ENCODE data around the gene MRTFB. TPM values are rescaled to one million over a fixed set of nuclear protein-coding genes. Genes with fewer than 3 reads are reported as not detected.
"Not testable (repeated sequence)": the region's sequence is repeated elsewhere in the genome, so short reads cannot be mapped to it uniquely, and the experiment has no call there.

Gene MRTFB
- total and polyA plus RNA-seq, 12 donors: 4.1 to 41.8 (median 32.5) TPM

DNA sequence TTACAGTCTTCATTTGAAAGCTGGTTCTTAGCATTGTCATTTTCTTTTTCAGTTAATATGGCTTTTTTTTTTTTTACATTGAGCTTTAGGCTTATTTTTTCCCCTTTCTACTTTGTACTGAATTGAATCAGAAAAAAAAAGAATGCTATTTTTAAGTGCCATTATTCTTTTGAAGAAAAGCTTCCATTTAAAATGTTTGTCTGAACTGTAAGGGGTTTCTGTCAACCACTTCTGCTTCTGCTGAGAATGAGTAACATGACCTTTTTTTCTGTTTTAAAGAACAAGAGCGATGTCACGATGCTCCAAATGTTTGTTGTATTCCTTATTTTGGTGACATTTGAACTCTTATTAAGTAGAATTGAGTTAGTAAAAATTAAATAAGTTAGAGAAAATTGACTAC, 50.0 kb downstream of the MRTFB start:
- Histone ChIP-seq H3K36me3 (no peaks in the 10 kb centered on the region), H3K9me3 (peaks cover 0 to 10% (median 0%) of the 10 kb centered on the region in 11 donors), H3K27ac (no peak overlapping the region), H3K4me1 (peaks cover 0 to 38% (median 7%) of the 10 kb centered on the region in 9 donors), H3K27me3 (no peaks in the 10 kb centered on the region), H3K4me3 (no peak overlapping the region)
- intact Hi-C loops (cut with DNase I): no loop called here
- TF ChIP-seq, protein P1, sequence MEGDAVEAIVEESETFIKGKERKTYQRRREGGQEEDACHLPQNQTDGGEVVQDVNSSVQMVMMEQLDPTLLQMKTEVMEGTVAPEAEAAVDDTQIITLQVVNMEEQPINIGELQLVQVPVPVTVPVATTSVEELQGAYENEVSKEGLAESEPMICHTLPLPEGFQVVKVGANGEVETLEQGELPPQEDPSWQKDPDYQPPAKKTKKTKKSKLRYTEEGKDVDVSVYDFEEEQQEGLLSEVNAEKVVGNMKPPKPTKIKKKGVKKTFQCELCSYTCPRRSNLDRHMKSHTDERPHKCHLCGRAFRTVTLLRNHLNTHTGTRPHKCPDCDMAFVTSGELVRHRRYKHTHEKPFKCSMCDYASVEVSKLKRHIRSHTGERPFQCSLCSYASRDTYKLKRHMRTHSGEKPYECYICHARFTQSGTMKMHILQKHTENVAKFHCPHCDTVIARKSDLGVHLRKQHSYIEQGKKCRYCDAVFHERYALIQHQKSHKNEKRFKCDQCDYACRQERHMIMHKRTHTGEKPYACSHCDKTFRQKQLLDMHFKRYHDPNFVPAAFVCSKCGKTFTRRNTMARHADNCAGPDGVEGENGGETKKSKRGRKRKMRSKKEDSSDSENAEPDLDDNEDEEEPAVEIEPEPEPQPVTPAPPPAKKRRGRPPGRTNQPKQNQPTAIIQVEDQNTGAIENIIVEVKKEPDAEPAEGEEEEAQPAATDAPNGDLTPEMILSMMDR (IDR thresholded peaks at IDR 0.05): no peak
- DNase-seq: no peak
- no peak for ATAC-seq
- 78 to 83% methylated on average over 2 of the region's 2 CpGs for WGBS, 2 donors

DNA sequence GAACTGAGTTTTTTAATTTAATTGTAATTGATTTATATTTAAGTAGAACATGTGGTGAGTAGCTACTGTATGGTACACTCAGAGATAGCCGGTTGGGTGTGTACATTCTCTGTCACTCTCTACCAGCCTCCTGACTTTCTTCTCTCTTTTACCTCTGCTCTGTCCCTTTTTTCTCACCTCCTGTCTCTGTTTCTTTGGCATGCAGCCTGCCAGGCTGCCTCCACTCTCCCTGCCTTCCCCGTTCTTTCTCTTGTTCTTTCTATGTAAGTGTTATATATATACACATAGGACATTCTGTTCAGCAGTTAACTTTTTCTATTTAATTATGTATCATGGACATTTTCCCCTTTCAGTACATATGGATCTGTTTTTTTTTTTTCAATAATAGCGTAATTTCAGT, 50.8 kb downstream of the MRTFB start:
- no peak for DNase-seq

DNA sequence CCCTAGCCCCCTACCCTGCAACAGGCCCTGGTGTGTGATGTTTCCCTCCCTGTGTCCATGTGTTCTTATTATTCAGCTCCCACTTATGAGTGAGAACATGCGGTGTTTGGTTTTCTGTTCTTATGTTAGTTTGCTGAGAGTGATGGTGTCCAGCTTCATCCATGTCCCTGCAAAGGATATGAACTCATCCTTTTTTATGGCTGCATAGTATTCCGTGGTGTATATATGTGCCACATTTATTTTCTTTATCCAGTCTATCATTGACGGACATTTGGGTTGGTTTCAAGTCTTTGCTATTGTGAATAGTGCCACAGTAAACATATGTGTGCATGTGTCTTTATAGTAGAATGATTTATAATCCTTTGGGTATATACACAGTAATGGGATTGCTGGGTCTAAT, 51.3 kb downstream of the MRTFB start:
- H3K4me1 ChIP-seq: peaks cover 0 to 46% (median 11%) of the 10 kb centered on the region in 9 donors
- H3K36me3 ChIP-seq: not testable (repeated sequence)
- WGBS, 2 donors: 97 to 98% methylated on average over 3 of the region's 3 CpGs

More for the DNA sequence above, 50.8 kb downstream of the MRTFB start:
- Histone ChIP-seq H3K4me1 (peaks cover 0 to 45% (median 11%) of the 10 kb centered on the region in 9 donors), H3K36me3 (no peaks in the 10 kb centered on the region), H3K27me3 (no peaks in the 10 kb centered on the region), H3K9me3 (peaks cover 0 to 10% (median 0%) of the 10 kb centered on the region in 11 donors), H3K4me3 (no peak overlapping the region), H3K27ac (no peak overlapping the region)
- intact Hi-C loops (cut with DNase I): no loop called here
- 84 to 93% methylated on average over 3 of the region's 3 CpGs for WGBS, 2 donors
- no peak for ATAC-seq
- TF ChIP-seq, protein P1 (IDR thresholded peaks at IDR 0.05): no peak

DNA sequence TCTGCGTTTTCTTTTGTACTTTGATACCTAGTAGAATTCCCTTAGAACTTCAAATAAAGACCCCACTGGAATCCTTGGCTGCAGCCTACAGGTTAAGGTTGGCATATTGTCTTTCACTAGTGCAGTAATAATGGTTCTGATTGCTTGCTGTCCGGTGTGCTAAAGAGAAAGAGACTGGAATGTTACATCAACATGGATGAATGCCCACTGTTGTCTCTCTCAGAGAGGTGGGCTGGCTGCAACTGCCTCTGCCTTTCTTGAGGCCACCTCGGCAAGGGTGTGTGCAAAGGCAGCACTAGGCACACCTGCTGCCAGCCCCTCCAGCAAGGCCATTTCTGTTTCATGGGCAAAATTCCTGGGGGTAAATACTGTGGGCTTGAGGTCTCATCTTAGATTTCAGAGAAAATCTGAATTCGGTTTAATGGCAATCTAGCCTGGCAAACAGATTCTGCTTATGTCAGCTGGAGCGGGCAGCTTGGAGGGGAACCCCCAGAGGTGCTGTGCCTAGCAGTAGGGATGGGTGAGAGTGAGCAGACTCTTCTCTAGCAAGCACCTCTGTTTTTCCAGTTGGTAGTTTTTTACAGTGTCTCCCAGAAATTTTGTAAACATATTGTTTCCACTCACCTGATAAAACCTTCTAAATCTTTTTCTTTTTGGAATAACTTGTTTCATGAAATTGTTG, 54.0 kb downstream of the MRTFB start:
- Histone ChIP-seq H3K27ac (peak overlapping the region in 3 of 10 donors; percentile 17 to 40 (median 39)), H3K4me3 (no peak overlapping the region), H3K4me1 (peaks cover 0 to 52% (median 13%) of the 10 kb centered on the region in 9 donors), H3K27me3 (no peaks in the 10 kb centered on the region), H3K36me3 (no peaks in the 10 kb centered on the region), H3K9me3 (peaks cover 0 to 5% (median 0%) of the 10 kb centered on the region in 11 donors)
- intact Hi-C loops (cut with DNase I): no loop called here
- DNase-seq: no peak
- no peak for ATAC-seq
- TF ChIP-seq, protein P1 (IDR thresholded peaks at IDR 0.05): no peak
- 74 to 80% methylated on average over 5 of the region's 5 CpGs for WGBS, 2 donors

More for the DNA sequence above, 51.3 kb downstream of the MRTFB start:
- H3K9me3 ChIP-seq: peaks cover 0 to 10% (median 0%) of the 10 kb centered on the region in 11 donors
- H3K4me3 ChIP-seq; DNase-seq; ATAC-seq; intact Hi-C loops (cut with DNase I); H3K27ac ChIP-seq; H3K27me3 ChIP-seq: not testable (repeated sequence)

DNA sequence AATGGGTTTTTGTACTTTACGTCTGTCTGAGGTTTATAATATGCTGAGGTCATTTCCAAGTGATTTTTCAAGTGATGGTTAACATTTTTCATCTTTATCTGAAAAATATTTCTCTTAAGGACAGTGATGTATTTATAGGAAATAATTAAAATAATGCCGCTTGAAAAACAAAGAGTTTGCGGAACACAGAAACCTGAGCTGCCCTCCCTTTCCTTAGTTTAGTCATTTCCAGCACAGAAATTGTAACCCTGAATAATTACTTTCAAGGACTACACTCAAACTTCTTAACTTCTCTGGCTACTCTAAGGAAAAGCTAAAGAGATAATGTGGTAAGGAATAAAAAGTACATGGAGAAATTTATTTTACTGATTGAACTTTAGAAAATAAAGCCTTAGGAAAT, 54.6 kb downstream of the MRTFB start:
- H3K27me3 ChIP-seq: no peaks in the 10 kb centered on the region
- H3K4me1 ChIP-seq: peaks cover 0 to 47% (median 13%) of the 10 kb centered on the region in 9 donors
- intact Hi-C loops (cut with DNase I): no loop called here
- peak overlapping the region in 3 of 10 donors; percentile 17 to 67 (median 40) for H3K27ac ChIP-seq
- 58 to 73% methylated on average over 3 of the region's 3 CpGs for WGBS, 2 donors
- H3K36me3 ChIP-seq: no peaks in the 10 kb centered on the region
- no peak overlapping the region for H3K4me3 ChIP-seq
- DNase-seq (no peak), ATAC-seq (no peak)
- H3K9me3 ChIP-seq: peaks cover 0 to 5% (median 0%) of the 10 kb centered on the region in 11 donors
- TF ChIP-seq, protein P1 (IDR thresholded peaks at IDR 0.05): no peak
